ENCODE results near the gene CCDC183.
A peak's percentile ranks its signal among the peaks of the same experiment; 100 is the strongest.
"Not testable (repeated sequence)": the region's sequence is repeated elsewhere in the genome, so short reads cannot be mapped to it uniquely, and the experiment has no call there.

Gene CCDC183

GRCh38 chr9:136802321-136802720, 6.2 kb downstream of the CCDC183 start:
- no peak for DNase-seq (ENCODE audit: low spot score)

GRCh38 chr9:136803009-136803550, 6.9 kb downstream of the CCDC183 start:
- DNase-seq (ENCODE audit: low spot score) = not testable (repeated sequence)

GRCh38 chr9:136803551-136804508, 7.7 kb downstream of the CCDC183 start:
- peak; percentile 47 for DNase-seq (ENCODE audit: low spot score)

- DNase-seq (ENCODE audit: low spot score) = peak; percentile 44
Measured at GRCh38 chr9:136804509-136805206, 8.5 kb downstream of the CCDC183 start.

GRCh38 chr9:136805207-136805740, 9.1 kb downstream of the CCDC183 start:
- DNase-seq (ENCODE audit: low spot score) = no peak

- DNase-seq (ENCODE audit: low spot score) = peak; percentile 44
Measured at GRCh38 chr9:136806067-136806466, 9.9 kb downstream of the CCDC183 start.

GRCh38 chr9:136806631-136807201, 10.6 kb downstream of the CCDC183 start:
- no peak for DNase-seq (ENCODE audit: low spot score)

GRCh38 chr9:136807281-136808074, 11.3 kb downstream of the CCDC183 start, which contains the start of gene RABL6:
RABL6 (plus strand) TSS chr9:136807948; CDS start chr9:136808197, 249 bp downstream.
- DNase-seq (ENCODE audit: low spot score) = peak; percentile 85

GRCh38 chr9:136808075-136808805, 12.1 kb downstream of the CCDC183 start:
- DNase-seq (ENCODE audit: low spot score) = peak; percentile 70

- no peak for DNase-seq (ENCODE audit: low spot score)
Measured at GRCh38 chr9:136808806-136809158, 12.6 kb downstream of the CCDC183 start.

- no peak for DNase-seq (ENCODE audit: low spot score)
Measured at GRCh38 chr9:136814725-136815421, 18.7 kb downstream of the CCDC183 start.

- DNase-seq (ENCODE audit: low spot score) = no peak
Measured at GRCh38 chr9:136815422-136815782, 19.3 kb downstream of the CCDC183 start.

- DNase-seq (ENCODE audit: low spot score) = peak; percentile 69
Measured at GRCh38 chr9:136820971-136821825, 25.1 kb downstream of the CCDC183 start.

GRCh38 chr9:136821826-136822544, 25.8 kb downstream of the CCDC183 start:
- no peak for DNase-seq (ENCODE audit: low spot score)

- no peak for DNase-seq (ENCODE audit: low spot score)
Measured at GRCh38 chr9:136823136-136824046, 27.3 kb downstream of the CCDC183 start.

- DNase-seq (ENCODE audit: low spot score) = no peak
Measured at GRCh38 chr9:136824496-136825225, 28.5 kb downstream of the CCDC183 start.
